Measurements from ENCODE around the gene INVS. TPM values are rescaled to one million over a fixed set of nuclear protein-coding genes. Genes with fewer than 3 reads are reported as not detected.

INVS gene
- total and polyA plus RNA-seq, 2 of the 13 experiments (the other 11 are each of a cell fraction or from before 2014, with no cell fraction given), result 11.3 to 16.3 TPM

- TF ChIP-seq HMGXB3 (CRISPR knock-in tag; IDR thresholded peaks at IDR 0.05; ENCODE audit: borderline replicate concordance) (no peak), KIAA2018 (CRISPR knock-in tag; IDR thresholded peaks at IDR 0.05; ENCODE audit: borderline replicate concordance) (no peak), KLF16 (CRISPR knock-in tag; IDR thresholded peaks at IDR 0.05) (no peak)
These were observed 193.4 kb downstream of the INVS start (continued) for GRCh38 chr9:100292414-100292813.

Data from HepG2 (cell line).